OCI-LY1 (cell line): ENCODE measurements around the gene NUCB1.

Source experiments
- H2AFZ ChIP-seq: fragments of 200-600 bp; sonication (generic), shearing (Covaris generic); 2 replicates; pipeline ENCODE4 v1.6.0; 2014; ENCODE audit warnings: antibody characterized with exemption, mild to moderate bottlenecking, low read length
- H3F3A ChIP-seq: fragments of 200-600 bp; sonication (generic), shearing (Covaris generic); 2 replicates; pipeline ENCODE4 v1.6.0; 2014; ENCODE audit warnings: mild to moderate bottlenecking, antibody characterized with exemption, low read length, moderate library complexity; ENCODE audit not compliant: insufficient read depth
- H3K27ac ChIP-seq: fragments of 200-600 bp; sonication (generic); 2 replicates; pipeline ENCODE4 v1.5.1; 2014; ENCODE audit warnings: low read length, mixed run types, mild to moderate bottlenecking, low read depth; ENCODE audit not compliant: poor library complexity, severe bottlenecking
- H3K27me3 ChIP-seq: fragments of 200-600 bp; sonication (generic); 2 replicates; pipeline ENCODE4 v1.6.0; 2014; ENCODE audit warnings: antibody characterized with exemption, mild to moderate bottlenecking, low read length, moderate library complexity; ENCODE audit not compliant: insufficient read depth
- H3K36me3 ChIP-seq: fragments of 200-600 bp; sonication (generic); 2 replicates; pipeline ENCODE4 v1.6.1; 2014; ENCODE audit warnings: mild to moderate bottlenecking, antibody characterized with exemption, low read length, moderate library complexity, mixed read lengths; ENCODE audit not compliant: insufficient read depth
- H3K4me1 ChIP-seq: fragments of 200-600 bp; sonication (generic); 2 replicates; pipeline ENCODE4 v1.5.1; 2014; ENCODE audit warnings: mild to moderate bottlenecking, low read length, moderate library complexity; ENCODE audit not compliant: insufficient read depth, severe bottlenecking
- H3K4me2 ChIP-seq: fragments of 200-600 bp; sonication (generic), shearing (Covaris generic); 2 replicates; pipeline ENCODE4 v1.6.1; 2014; ENCODE audit warnings: low read length
- H3K4me3 ChIP-seq: fragments of 200-600 bp; sonication (generic); 2 replicates; pipeline ENCODE4 v1.5.1; 2014; ENCODE audit warnings: low read length, low read depth, mild to moderate bottlenecking, mixed read lengths; ENCODE audit not compliant: poor library complexity, severe bottlenecking
- H3K79me2 ChIP-seq: fragments of 200-600 bp; shearing (Covaris generic); 2 replicates; pipeline ENCODE4 v1.6.1; 2016; ENCODE audit warnings: mixed run types, low read length, mixed read lengths; ENCODE audit not compliant: insufficient read depth
- H3K9ac ChIP-seq: fragments of 200-600 bp; sonication (generic), shearing (Covaris generic); 2 replicates; pipeline ENCODE4 v1.6.1; 2014; ENCODE audit warnings: mild to moderate bottlenecking, low read length, mixed read lengths
- H3K9me2 ChIP-seq: fragments of 200-600 bp; sonication (generic), shearing (Covaris generic); 2 replicates; pipeline ENCODE4 v1.6.1; 2014; ENCODE audit warnings: low read depth, mild to moderate bottlenecking, low read length, mixed read lengths
- H3K9me3 ChIP-seq: fragments of 200-600 bp; shearing (Covaris generic); 2 replicates; pipeline ENCODE4 v1.6.1; 2014; ENCODE audit warnings: low read length, mixed read lengths
- H4K20me1 ChIP-seq: fragments of 200-600 bp; sonication (generic), shearing (Covaris generic); 2 replicates; pipeline ENCODE4 v1.6.0; 2016; ENCODE audit warnings: mild to moderate bottlenecking, low read length; ENCODE audit not compliant: insufficient read depth
- CTCF ChIP-seq: fragments of 200-600 bp; sonication (generic), shearing (Covaris generic); IDR thresholded peaks from 2 replicates; pipeline ENCODE4 v1.5.1; 2017; ENCODE audit warnings: mild to moderate bottlenecking, antibody characterized with exemption, low read length, moderate library complexity, mixed read lengths
- EZH2 ChIP-seq: fragments of 200-600 bp; sonication (generic), shearing (Covaris generic); IDR thresholded peaks from 2 replicates; pipeline ENCODE4 v1.8.0; 2017; ENCODE audit warnings: borderline replicate concordance, mixed run types, mild to moderate bottlenecking, antibody characterized with exemption, low read length, moderate library complexity, mixed read lengths

NUCB1 gene

GRCh38 chr19:48954595-48955307 is 54.6 kb downstream of the NUCB1 start, which contains the start of gene BAX:
Gene BAX (plus strand): TSS chr19:48954875. CDS start chr19:48954929, 54 bp downstream.
- Histone ChIP-seq H4K20me1 (no peaks in the 10 kb centered on the region), H3F3A (no peaks in the 10 kb centered on the region), H3K4me1 (peaks cover 17% of the 10 kb centered on the region), H3K79me2 (no peaks in the 10 kb centered on the region), H3K4me2 (peak within 1 kb of the TSS; percentile 92), H3K9ac (peak within 1 kb of the TSS; percentile 99), H3K27me3 (no peaks in the 10 kb centered on the region), H3K27ac (peak within 1 kb of the TSS; percentile 87), H3K36me3 (peaks cover 17% of the 10 kb centered on the region; the same call in 1 of the 2 replicates), H3K9me2 (no peaks in the 10 kb centered on the region), H3K4me3 (peak within 1 kb of the TSS; percentile 96), H2AFZ (peak within 1 kb of the TSS; percentile 97), H3K9me3 (no peaks in the 10 kb centered on the region)
- TF ChIP-seq CTCF (peak; percentile 18; the same call in 1 of the 2 replicates), EZH2 (no peak)

GRCh38 chr19:48955308-48955958 is 55.3 kb downstream of the NUCB1 start:
- Histone ChIP-seq H3K9ac (peak overlapping the region; percentile 99), H3K4me1 (peaks cover 17% of the 10 kb centered on the region), H3K4me2 (peak overlapping the region; percentile 92), H2AFZ (no peak overlapping the region), H3K27ac (peak overlapping the region; percentile 87), H3K9me3 (no peaks in the 10 kb centered on the region), H3K79me2 (no peaks in the 10 kb centered on the region), H3K36me3 (peaks cover 17% of the 10 kb centered on the region; the same call in 1 of the 2 replicates), H3K27me3 (no peaks in the 10 kb centered on the region), H3F3A (no peaks in the 10 kb centered on the region), H4K20me1 (no peaks in the 10 kb centered on the region), H3K4me3 (peak overlapping the region; percentile 96), H3K9me2 (no peaks in the 10 kb centered on the region)
- TF ChIP-seq EZH2 = no peak
- TF ChIP-seq CTCF = no peak

- peaks cover 21% of the 10 kb centered on the region; the same call in 1 of the 2 replicates for H3K36me3 ChIP-seq
- H3K4me1 ChIP-seq = peaks cover 31% of the 10 kb centered on the region
- TF ChIP-seq CTCF (no peak), EZH2 (no peak)
- no peaks in the 10 kb centered on the region for H3K27me3 ChIP-seq
- H4K20me1 ChIP-seq = no peaks in the 10 kb centered on the region
- no peak overlapping the region for H3K4me3 ChIP-seq
- no peak overlapping the region for H3K4me2 ChIP-seq
- H3K9ac ChIP-seq = no peak overlapping the region
- no peaks in the 10 kb centered on the region for H3K79me2 ChIP-seq
- no peaks in the 10 kb centered on the region for H3K9me3 ChIP-seq
- H2AFZ ChIP-seq = no peak overlapping the region
- no peaks in the 10 kb centered on the region for H3K9me2 ChIP-seq
- no peaks in the 10 kb centered on the region for H3F3A ChIP-seq
- H3K27ac ChIP-seq = no peak overlapping the region
Measured at GRCh38 chr19:48958006-48958405, 57.9 kb downstream of the NUCB1 start.
